Measurements from ENCODE around the gene ASGR1.

DNA sequence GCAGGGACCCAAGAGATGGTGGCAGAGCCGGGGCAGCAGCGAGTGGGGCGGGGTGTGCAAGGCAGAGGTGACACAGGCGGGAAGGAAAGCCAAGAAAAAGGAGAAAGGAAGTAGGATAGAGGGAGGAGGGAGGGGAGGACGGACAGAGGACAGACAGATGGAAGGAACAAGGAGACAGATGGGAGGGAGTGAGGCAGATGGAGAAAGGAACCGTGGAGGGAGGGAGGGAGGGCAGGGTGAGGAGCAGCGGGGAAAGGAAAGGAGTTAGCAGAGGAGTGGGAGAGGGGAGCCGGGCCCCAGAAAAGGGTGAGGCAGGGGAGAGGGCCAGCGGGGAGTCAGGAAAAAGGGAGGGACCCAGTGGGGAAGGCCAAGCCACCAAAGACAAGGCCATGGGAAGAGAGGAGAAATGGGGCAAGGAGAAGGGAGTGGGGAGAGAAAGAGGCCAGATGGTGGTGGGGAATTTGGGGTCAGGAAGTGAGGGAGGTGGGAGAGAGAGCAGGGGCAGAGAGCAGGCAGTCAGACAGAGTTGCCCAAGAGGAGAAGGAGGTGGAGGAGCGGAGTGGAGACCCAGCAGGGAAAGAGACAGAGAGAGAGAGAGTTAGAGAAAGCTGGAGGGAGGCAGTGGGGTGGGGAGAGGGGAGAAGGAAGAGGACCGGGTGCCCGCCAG, 13.2 kb upstream of the ASGR1 start:
- no peak for TF ChIP-seq ZNF354C (tag by site-specific recombination; IDR thresholded peaks at IDR 0.05; ENCODE audit: borderline replicate concordance, low read depth)
- TF ChIP-seq CTCF (tag by site-specific recombination; IDR thresholded peaks at IDR 0.05) = no peak
- no peak for TF ChIP-seq YY1 (tag by site-specific recombination; IDR thresholded peaks at IDR 0.05)
- no peak for TF ChIP-seq ZNF660 (tag by site-specific recombination; IDR thresholded peaks at IDR 0.05)
- no peak for TF ChIP-seq TCF7L2 (IDR thresholded peaks at IDR 0.05; ENCODE audit: borderline replicate concordance, low read depth, low read length)
- TF ChIP-seq ZNF701 (tag by site-specific recombination; IDR thresholded peaks at IDR 0.05) = no peak
- TF ChIP-seq, protein P1, sequence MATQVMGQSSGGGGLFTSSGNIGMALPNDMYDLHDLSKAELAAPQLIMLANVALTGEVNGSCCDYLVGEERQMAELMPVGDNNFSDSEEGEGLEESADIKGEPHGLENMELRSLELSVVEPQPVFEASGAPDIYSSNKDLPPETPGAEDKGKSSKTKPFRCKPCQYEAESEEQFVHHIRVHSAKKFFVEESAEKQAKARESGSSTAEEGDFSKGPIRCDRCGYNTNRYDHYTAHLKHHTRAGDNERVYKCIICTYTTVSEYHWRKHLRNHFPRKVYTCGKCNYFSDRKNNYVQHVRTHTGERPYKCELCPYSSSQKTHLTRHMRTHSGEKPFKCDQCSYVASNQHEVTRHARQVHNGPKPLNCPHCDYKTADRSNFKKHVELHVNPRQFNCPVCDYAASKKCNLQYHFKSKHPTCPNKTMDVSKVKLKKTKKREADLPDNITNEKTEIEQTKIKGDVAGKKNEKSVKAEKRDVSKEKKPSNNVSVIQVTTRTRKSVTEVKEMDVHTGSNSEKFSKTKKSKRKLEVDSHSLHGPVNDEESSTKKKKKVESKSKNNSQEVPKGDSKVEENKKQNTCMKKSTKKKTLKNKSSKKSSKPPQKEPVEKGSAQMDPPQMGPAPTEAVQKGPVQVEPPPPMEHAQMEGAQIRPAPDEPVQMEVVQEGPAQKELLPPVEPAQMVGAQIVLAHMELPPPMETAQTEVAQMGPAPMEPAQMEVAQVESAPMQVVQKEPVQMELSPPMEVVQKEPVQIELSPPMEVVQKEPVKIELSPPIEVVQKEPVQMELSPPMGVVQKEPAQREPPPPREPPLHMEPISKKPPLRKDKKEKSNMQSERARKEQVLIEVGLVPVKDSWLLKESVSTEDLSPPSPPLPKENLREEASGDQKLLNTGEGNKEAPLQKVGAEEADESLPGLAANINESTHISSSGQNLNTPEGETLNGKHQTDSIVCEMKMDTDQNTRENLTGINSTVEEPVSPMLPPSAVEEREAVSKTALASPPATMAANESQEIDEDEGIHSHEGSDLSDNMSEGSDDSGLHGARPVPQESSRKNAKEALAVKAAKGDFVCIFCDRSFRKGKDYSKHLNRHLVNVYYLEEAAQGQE (tag by site-specific recombination; IDR thresholded peaks at IDR 0.05) = no peak
- TF ChIP-seq ZNF747 (tag by site-specific recombination; IDR thresholded peaks at IDR 0.05) = no peak

All from HEK293 (cell line).